DND-41 (cell line): ENCODE measurements around the gene TREH.
A peak's percentile ranks its signal among the peaks of the same experiment; 100 is the strongest.

ENCODE experiments used
- ATAC-seq: fragments of 200-7000 bp; cut with Tn5 transposase; 3 replicates; pipeline ENCODE4 v1.9.1; 2021; ENCODE audit warnings: low read depth; ENCODE audit not compliant: insufficient read depth
- DNase-seq: peaks from one replicate; pipeline ENCODE4 v3.0.0-alpha.2; 2020
- H2AFZ ChIP-seq: 2 replicates; pipeline ENCODE4 v1.6.0; 2012; ENCODE audit warnings: low read depth, low read length
- H3K27ac ChIP-seq: 2 replicates; pipeline ENCODE4 v1.5.1; 2012; ENCODE audit warnings: low read length, inconsistent platforms
- H3K27me3 ChIP-seq: fragments of 200-600 bp; sonication (generic); 2 replicates; pipeline ENCODE4 v1.6.0; 2012; ENCODE audit warnings: low read length, mild to moderate bottlenecking, inconsistent platforms; ENCODE audit not compliant: insufficient read depth, poor library complexity
- H3K36me3 ChIP-seq: 2 replicates; pipeline ENCODE4 v1.5.1; 2012; ENCODE audit warnings: low read length, inconsistent platforms; ENCODE audit not compliant: insufficient read depth
- H3K4me1 ChIP-seq: 2 replicates; pipeline ENCODE4 v1.5.1; 2012; ENCODE audit warnings: mild to moderate bottlenecking, low read length; ENCODE audit not compliant: insufficient read depth
- H3K4me2 ChIP-seq: 2 replicates; pipeline ENCODE4 v1.6.0; 2012; ENCODE audit warnings: mild to moderate bottlenecking, moderate library complexity, low read length, inconsistent platforms; ENCODE audit not compliant: insufficient read depth
- H3K4me3 ChIP-seq, 2 experiments: fragments of 200-600 bp in 1 of 2; shearing (Covaris generic) in 1 of 2; 2 replicates each; pipeline ENCODE4 v1.5.1; 2012 to 2016; ENCODE audit warnings: inconsistent platforms in 2 of 2, low read length in 2 of 2, mild to moderate bottlenecking in 2 of 2, low read depth in 1 of 2, moderate library complexity in 1 of 2
- H3K79me2 ChIP-seq: 2 replicates; pipeline ENCODE4 v1.6.0; 2012; ENCODE audit warnings: low read length, inconsistent platforms; ENCODE audit not compliant: insufficient read depth
- H3K9ac ChIP-seq: 2 replicates; pipeline ENCODE4 v1.6.0; 2012; ENCODE audit warnings: low read depth, mild to moderate bottlenecking, inconsistent platforms, low read length, moderate library complexity
- H3K9me3 ChIP-seq: 2 replicates; pipeline ENCODE4 v1.5.1; 2012; ENCODE audit warnings: low read length, moderate library complexity, mild to moderate bottlenecking, inconsistent platforms; ENCODE audit not compliant: insufficient read depth, severe bottlenecking
- H4K20me1 ChIP-seq: 2 replicates; pipeline ENCODE4 v1.6.0; 2012; ENCODE audit warnings: low read length; ENCODE audit not compliant: insufficient read depth
- CTCF ChIP-seq: IDR thresholded peaks from 2 replicates; pipeline ENCODE4 v1.5.1; 2012; ENCODE audit warnings: borderline replicate concordance, low read length, moderate library complexity, mild to moderate bottlenecking; ENCODE audit not compliant: poor library complexity, severe bottlenecking; ENCODE audit errors: extremely low read depth
- EZH2 ChIP-seq: IDR thresholded peaks from 3 replicates; pipeline ENCODE4 v1.6.1; 2012; ENCODE audit warnings: borderline replicate concordance, low read depth, mild to moderate bottlenecking, moderate library complexity, low read length, inconsistent platforms; ENCODE audit not compliant: severe bottlenecking

The TREH gene

GRCh38 chr11:118703563-118704106, 24.2 kb upstream of the TREH start:
- H3K4me1 ChIP-seq: peaks cover 31% of the 10 kb centered on the region
- no peak overlapping the region for H3K27ac ChIP-seq
- H3K4me3 ChIP-seq: no peak overlapping the region
- no peak overlapping the region for H3K9ac ChIP-seq
- no peaks in the 10 kb centered on the region for H3K9me3 ChIP-seq
- no peaks in the 10 kb centered on the region for H3K27me3 ChIP-seq
- no peaks in the 10 kb centered on the region for H4K20me1 ChIP-seq
- H3K79me2 ChIP-seq: no peaks in the 10 kb centered on the region
- no peak overlapping the region for H2AFZ ChIP-seq
- H3K36me3 ChIP-seq: no peaks in the 10 kb centered on the region
- TF ChIP-seq CTCF (no peak), EZH2 (no peak)
- ATAC-seq (no peak), DNase-seq (no peak)
- no peak overlapping the region for H3K4me2 ChIP-seq

- ATAC-seq: peak; percentile 85
- H3K27ac ChIP-seq: no peak overlapping the region
- no peaks in the 10 kb centered on the region for H3K27me3 ChIP-seq
- peaks cover 17% of the 10 kb centered on the region for H3K4me1 ChIP-seq
- no peaks in the 10 kb centered on the region for H3K79me2 ChIP-seq
- H3K36me3 ChIP-seq: no peaks in the 10 kb centered on the region
- DNase-seq: peak; percentile 57
- no peaks in the 10 kb centered on the region; the same call in 1 of the 2 replicates for H4K20me1 ChIP-seq
- H3K9me3 ChIP-seq: no peaks in the 10 kb centered on the region
- H2AFZ ChIP-seq: no peak overlapping the region
- H3K4me2 ChIP-seq: no peak overlapping the region
- no peak overlapping the region for H3K4me3 ChIP-seq
- no peak overlapping the region for H3K9ac ChIP-seq
- TF ChIP-seq CTCF: no peak
- TF ChIP-seq EZH2: no peak
Observed at GRCh38 chr11:118699506-118700220, 20.2 kb upstream of the TREH start.

- Histone ChIP-seq H2AFZ (no peak overlapping the region), H4K20me1 (peaks cover 7% of the 10 kb centered on the region; the same call in 1 of the 2 replicates), H3K9ac (no peak overlapping the region), H3K4me2 (no peak overlapping the region), H3K27ac (no peak overlapping the region), H3K36me3 (no peaks in the 10 kb centered on the region), H3K4me3 (no peak overlapping the region), H3K79me2 (no peaks in the 10 kb centered on the region), H3K9me3 (no peaks in the 10 kb centered on the region), H3K4me1 (peaks cover 17% of the 10 kb centered on the region), H3K27me3 (no peaks in the 10 kb centered on the region)
- ATAC-seq (no peak), DNase-seq (no peak)
- TF ChIP-seq CTCF: no peak
Observed at GRCh38 chr11:118697346-118697745, 17.9 kb upstream of the TREH start.
